Neural cell (in vitro differentiated cells): ENCODE data around the gene PADI2. TPM values are rescaled to one million over a fixed set of nuclear protein-coding genes. Genes with fewer than 3 reads are reported as not detected.

Experiments
- H2AFZ ChIP-seq: fragments of 200-600, 300-800 bp; sonication (generic), shearing (Covaris generic); 2 replicates; pipeline ENCODE4 v1.6.0; 2014; ENCODE audit warnings: low read depth, mild to moderate bottlenecking, antibody characterized with exemption, low read length, moderate library complexity
- H3F3A ChIP-seq: fragments of 200-600 bp; shearing (Covaris generic); 2 replicates; pipeline ENCODE4 v1.6.1; 2016; ENCODE audit warnings: mild to moderate bottlenecking, moderate library complexity, mixed read lengths, antibody characterized with exemption, low read length; ENCODE audit not compliant: insufficient read depth, poor library complexity, severe bottlenecking
- H3K27ac ChIP-seq: fragments of 200-600, 300-800 bp; sonication (generic), shearing (Covaris generic); 2 replicates; pipeline ENCODE4 v1.5.1; 2014; ENCODE audit warnings: mild to moderate bottlenecking, low read length, moderate library complexity
- H3K27me3 ChIP-seq: fragments of 300-800, 200-600 bp; sonication (generic), shearing (Covaris generic); 2 replicates; pipeline ENCODE4 v1.6.0; 2014; ENCODE audit warnings: mild to moderate bottlenecking, low read depth, low read length, moderate library complexity; ENCODE audit not compliant: insufficient read depth
- H3K36me3 ChIP-seq: fragments of 300-800, 200-600 bp; sonication (generic), shearing (Covaris generic); 2 replicates; pipeline ENCODE4 v1.5.1; 2014; ENCODE audit warnings: mild to moderate bottlenecking, antibody characterized with exemption, low read length, moderate library complexity; ENCODE audit not compliant: insufficient read depth
- H3K4me2 ChIP-seq: fragments of 300-800, 200-600 bp; sonication (generic), shearing (Covaris generic); 2 replicates; pipeline ENCODE4 v1.6.0; 2014; ENCODE audit warnings: mild to moderate bottlenecking, low read length
- H3K4me3 ChIP-seq: fragments of 300-800, 200-600 bp; sonication (generic), shearing (Covaris generic); 2 replicates; pipeline ENCODE4 v1.5.1; 2014; ENCODE audit warnings: mild to moderate bottlenecking, low read length, moderate library complexity
- H3K79me2 ChIP-seq: fragments of 200-600 bp; shearing (Covaris generic); replicated peaks from 2 replicates; pipeline ENCODE4 v1.6.0; 2014; ENCODE audit warnings: mild to moderate bottlenecking, low read length, moderate library complexity; ENCODE audit not compliant: insufficient read depth
- H3K9ac ChIP-seq: fragments of 300-800, 200-600 bp; sonication (generic), shearing (Covaris generic); 2 replicates; pipeline ENCODE4 v1.6.1; 2016; ENCODE audit warnings: mild to moderate bottlenecking, low read length, mixed read lengths
- H3K9me2 ChIP-seq: fragments of 200-600 bp; shearing (Covaris generic); 2 replicates; pipeline ENCODE4 v1.6.1; 2016; ENCODE audit warnings: mild to moderate bottlenecking, low read length, mixed read lengths; ENCODE audit not compliant: insufficient read depth
- H3K9me3 ChIP-seq: fragments of 200-600, 300-800 bp; sonication (generic), shearing (Covaris generic); 2 replicates; pipeline ENCODE4 v1.6.1; 2016; ENCODE audit warnings: mild to moderate bottlenecking, mixed run types, low read length, moderate library complexity, mixed read lengths
- H4K20me1 ChIP-seq: fragments of 200-600 bp; shearing (Covaris generic); 2 replicates; pipeline ENCODE4 v1.6.1; 2016; ENCODE audit warnings: mild to moderate bottlenecking, mixed run types; ENCODE audit not compliant: insufficient read depth
- CTCF ChIP-seq: fragments of 450-650 bp; IDR thresholded peaks from 2 replicates; pipeline ENCODE4 v1.5.1; 2014; ENCODE audit warnings: antibody characterized with exemption, mild to moderate bottlenecking, moderate library complexity; ENCODE audit not compliant: poor library complexity, severe bottlenecking
- EP300 ChIP-seq: fragments of 450-650 bp; conservative IDR thresholded peaks from 2 replicates; pipeline ENCODE4 v1.6.1; 2014; ENCODE audit warnings: antibody characterized with exemption, mild to moderate bottlenecking, moderate library complexity; ENCODE audit not compliant: poor library complexity, severe bottlenecking
- EZH2 ChIP-seq: fragments of 200-600, 300-800 bp; shearing (Covaris generic), sonication (generic); IDR thresholded peaks from 2 replicates; pipeline ENCODE4 v1.6.1; 2014; ENCODE audit warnings: antibody characterized with exemption, low read length, borderline replicate concordance, mild to moderate bottlenecking; ENCODE audit not compliant: insufficient read depth, poor library complexity, severe bottlenecking
- MXI1 ChIP-seq: fragments of 450-650 bp; conservative IDR thresholded peaks from 2 replicates; pipeline ENCODE4 v1.6.1; 2014; ENCODE audit warnings: antibody characterized with exemption, mild to moderate bottlenecking; ENCODE audit not compliant: poor library complexity, severe bottlenecking
- POLR2AphosphoS5 ChIP-seq: IDR thresholded peaks from 2 replicates; pipeline ENCODE4 v1.6.1; 2012
- RAD21 ChIP-seq: fragments of 450-650 bp; conservative IDR thresholded peaks from 2 replicates; pipeline ENCODE4 v1.6.1; 2014; ENCODE audit warnings: antibody characterized with exemption, mild to moderate bottlenecking, moderate library complexity
- REST ChIP-seq: IDR thresholded peaks from 2 replicates; pipeline ENCODE4 v1.6.1; 2012; ENCODE audit warnings: borderline replicate concordance
- SMC3 ChIP-seq: fragments of 450-650 bp; conservative IDR thresholded peaks from 2 replicates; pipeline ENCODE4 v1.6.1; 2014; ENCODE audit warnings: antibody characterized with exemption, mild to moderate bottlenecking, moderate library complexity; ENCODE audit not compliant: poor library complexity
- TAF1 ChIP-seq: IDR thresholded peaks from 2 replicates; pipeline ENCODE4 v1.6.1; 2012; ENCODE audit warnings: low read depth
- polyA plus RNA-seq: library from polyadenylated mRNA; depleted of rRNA; stranded (reverse); fragments of >200 nt; gene quantifications from 2 replicates; pipeline ENCODE4 v1.2.3, GENCODE V29; 2014

The PADI2 gene
- polyA plus RNA-seq, 1 donor from 2014 or later: 1.6 TPM

- no peaks in the 10 kb centered on the region for H3K9me2 ChIP-seq
Observed at GRCh38 chr1:17120962-17121837, 1.9 kb upstream of the PADI2 start.

More at GRCh38 chr1:17120962-17121837, 1.9 kb upstream of the PADI2 start:
- Histone ChIP-seq H3F3A (no peaks in the 10 kb centered on the region), H3K4me2 (no peak overlapping the region), H3K9me3 (no peaks in the 10 kb centered on the region), H4K20me1 (no peaks in the 10 kb centered on the region), H2AFZ (no peak overlapping the region), H3K9ac (no peak overlapping the region), H3K27ac (no peak overlapping the region), H3K79me2 (no peaks in the 10 kb centered on the region), H3K36me3 (no peaks in the 10 kb centered on the region), H3K4me3 (no peak overlapping the region), H3K27me3 (peaks cover 36% of the 10 kb centered on the region)
- no peak for TF ChIP-seq EZH2
- TF ChIP-seq TAF1: no peak
- TF ChIP-seq CTCF: no peak
- no peak for TF ChIP-seq SMC3
- TF ChIP-seq MXI1: no peak
- no peak for TF ChIP-seq EP300
- no peak for TF ChIP-seq RAD21
- no peak for TF ChIP-seq POLR2AphosphoS5
- TF ChIP-seq REST: no peak
